MM.1S (cell line): ENCODE measurements around the gene UBE2Q1.

Experiments
- DNase-seq: peaks from one replicate; pipeline ENCODE4 v3.0.0-alpha.2; 2015
- H2AFZ ChIP-seq: fragments of 300-600 bp; sonication (generic); 2 replicates; pipeline ENCODE4 v1.6.0; 2016; ENCODE audit warnings: antibody characterized with exemption, low read length
- H3F3A ChIP-seq: fragments of 300-600 bp; sonication (generic); 2 replicates; pipeline ENCODE4 v1.6.1; 2016; ENCODE audit warnings: mild to moderate bottlenecking, antibody characterized with exemption, low read length, moderate library complexity, mixed read lengths; ENCODE audit not compliant: insufficient read depth
- H3K27ac ChIP-seq: fragments of 300-600 bp; sonication (generic); 2 replicates; pipeline ENCODE4 v1.5.1; 2016; ENCODE audit warnings: mild to moderate bottlenecking, low read length
- H3K27me3 ChIP-seq: fragments of 300-600 bp; sonication (generic); replicated peaks from 2 replicates; pipeline ENCODE4 v1.6.0; 2016; ENCODE audit warnings: low read length; ENCODE audit not compliant: insufficient read depth
- H3K36me3 ChIP-seq: fragments of 300-600 bp; sonication (generic); replicated peaks from 2 replicates; pipeline ENCODE4 v1.6.1; 2016; ENCODE audit warnings: mild to moderate bottlenecking, low read length, mixed read lengths; ENCODE audit not compliant: insufficient read depth
- H3K4me1 ChIP-seq: fragments of 300-600 bp; sonication (generic); 2 replicates; pipeline ENCODE4 v1.6.1; 2016; ENCODE audit warnings: low read length, mixed read lengths
- H3K4me2 ChIP-seq: fragments of 300-600 bp; sonication (generic); 2 replicates; pipeline ENCODE4 v1.6.0; 2016; ENCODE audit warnings: low read depth, low read length
- H3K4me3 ChIP-seq: fragments of 300-600 bp; sonication (generic); 2 replicates; pipeline ENCODE4 v1.5.1; 2016; ENCODE audit warnings: low read length, mixed read lengths
- H3K79me2 ChIP-seq: fragments of 300-600 bp; sonication (generic); 2 replicates; pipeline ENCODE4 v1.6.1; 2016; ENCODE audit warnings: mixed run types, low read length, mixed read lengths
- H3K9ac ChIP-seq: fragments of 300-600 bp; sonication (generic); 2 replicates; pipeline ENCODE4 v1.6.1; 2016; ENCODE audit warnings: low read length, mixed read lengths
- H3K9me2 ChIP-seq: fragments of 300-600 bp; sonication (generic); replicated peaks from 2 replicates; pipeline ENCODE4 v1.6.1; 2016; ENCODE audit warnings: mild to moderate bottlenecking, low read length, mixed read lengths; ENCODE audit not compliant: insufficient read depth
- H3K9me3 ChIP-seq: fragments of 300-600 bp; sonication (generic); replicated peaks from 2 replicates; pipeline ENCODE4 v1.6.1; 2016; ENCODE audit warnings: mild to moderate bottlenecking, low read length, mixed read lengths; ENCODE audit not compliant: insufficient read depth
- H4K20me1 ChIP-seq: fragments of 300-600 bp; sonication (generic); 2 replicates; pipeline ENCODE4 v1.6.1; 2016; ENCODE audit warnings: mild to moderate bottlenecking, low read length, moderate library complexity, mixed read lengths; ENCODE audit not compliant: insufficient read depth
- CTCF ChIP-seq: fragments of 300-600 bp; sonication (generic); IDR thresholded peaks from 2 replicates; pipeline ENCODE4 v1.5.1; 2016; ENCODE audit warnings: antibody characterized with exemption, low read length, mixed read lengths
- EZH2 ChIP-seq: fragments of 300-600 bp; sonication (generic); optimal IDR thresholded peaks from 2 replicates; pipeline ENCODE3; 2017; ENCODE audit warnings: low read depth, mild to moderate bottlenecking, antibody characterized with exemption, low read length, mixed read lengths
- EZH2phosphoT487 ChIP-seq: fragments of 300-600 bp; sonication (generic); IDR thresholded peaks from 2 replicates; pipeline ENCODE4 v1.6.1; 2018; ENCODE audit warnings: antibody characterized with exemption, low read length

Gene UBE2Q1

GRCh38 chr1:154575147-154575927 lies 16.9 kb upstream of the UBE2Q1 start:
- TF ChIP-seq CTCF (no peak), EZH2phosphoT487 (no peak), EZH2 (no peak)
- Histone ChIP-seq H3F3A (peaks cover 5% of the 10 kb centered on the region; the same call in 1 of the 2 replicates), H3K4me1 (peaks cover 5% of the 10 kb centered on the region; the same call in 1 of the 2 replicates), H2AFZ (no peak overlapping the region), H3K27ac (peak overlapping the region; percentile 7; the same call in 1 of the 2 replicates), H3K9me2 (no peaks in the 10 kb centered on the region), H3K9me3 (no peaks in the 10 kb centered on the region), H3K79me2 (no peaks in the 10 kb centered on the region), H3K9ac (no peak overlapping the region), H3K27me3 (peaks cover 5% of the 10 kb centered on the region), H3K4me2 (no peak overlapping the region), H3K36me3 (peaks cover 5% of the 10 kb centered on the region; the same call in 1 of the 2 replicates), H3K4me3 (no peak overlapping the region), H4K20me1 (no peaks in the 10 kb centered on the region)
- no peak for DNase-seq

GRCh38 chr1:154574716-154575115 lies 16.3 kb upstream of the UBE2Q1 start:
- no peak overlapping the region for H3K4me3 ChIP-seq
- peaks cover 5% of the 10 kb centered on the region; the same call in 1 of the 2 replicates for H3K36me3 ChIP-seq
- H3K9ac ChIP-seq, result no peak overlapping the region
- H2AFZ ChIP-seq, result no peak overlapping the region
- peak overlapping the region; percentile 7; the same call in 1 of the 2 replicates for H3K27ac ChIP-seq
- no peaks in the 10 kb centered on the region for H3K79me2 ChIP-seq
- no peaks in the 10 kb centered on the region for H4K20me1 ChIP-seq
- H3K4me1 ChIP-seq, result peaks cover 5% of the 10 kb centered on the region; the same call in 1 of the 2 replicates
- no peaks in the 10 kb centered on the region for H3K9me3 ChIP-seq
- peaks cover 5% of the 10 kb centered on the region; the same call in 1 of the 2 replicates for H3F3A ChIP-seq
- no peak overlapping the region for H3K4me2 ChIP-seq
- no peaks in the 10 kb centered on the region for H3K9me2 ChIP-seq
- no peak for TF ChIP-seq EZH2phosphoT487
- no peak for TF ChIP-seq CTCF
- TF ChIP-seq EZH2, result no peak
- DNase-seq, result peak; percentile 79
- H3K27me3 ChIP-seq, result peaks cover 11% of the 10 kb centered on the region

- peaks cover 24% of the 10 kb centered on the region for H3K27me3 ChIP-seq
- H4K20me1 ChIP-seq, result no peaks in the 10 kb centered on the region
- DNase-seq, result no peak
- peaks cover 5% of the 10 kb centered on the region; the same call in 1 of the 2 replicates for H3K4me1 ChIP-seq
- H3K9ac ChIP-seq, result no peak overlapping the region
- no peak overlapping the region for H3K4me3 ChIP-seq
- H3K9me3 ChIP-seq, result no peaks in the 10 kb centered on the region
- no peak overlapping the region for H3K27ac ChIP-seq
- peaks cover 5% of the 10 kb centered on the region; the same call in 1 of the 2 replicates for H3F3A ChIP-seq
- H3K79me2 ChIP-seq, result no peaks in the 10 kb centered on the region
- no peak for TF ChIP-seq EZH2phosphoT487
- TF ChIP-seq EZH2, result no peak
- no peak for TF ChIP-seq CTCF
- H3K9me2 ChIP-seq, result no peaks in the 10 kb centered on the region
- no peak overlapping the region for H3K4me2 ChIP-seq
- H3K36me3 ChIP-seq, result no peaks in the 10 kb centered on the region; the same call in 1 of the 2 replicates
- no peak overlapping the region for H2AFZ ChIP-seq
These were observed 14.7 kb upstream of the UBE2Q1 start for GRCh38 chr1:154573168-154573510.
